Liver (tissue), 3 donors: ENCODE measurements around the gene CSNK1G1.

Source experiments
- CTCF ChIP-seq: fragments of 150-350 bp; IDR thresholded peaks from 2 replicates; pipeline ENCODE4 v1.5.1; 2017; ENCODE audit warnings: improper control_type of control experiment, low read depth, low read length; ENCODE audit not compliant: missing input control
- EGR1 ChIP-seq, 2 donors: IDR thresholded peaks; 2 replicates each; pipeline ENCODE4 v1.6.1; 2016 to 2018; ENCODE audit warnings: antibody characterized with exemption in 2 of 2, low read depth in 2 of 2
- FOXA1 ChIP-seq: IDR thresholded peaks from 2 replicates; pipeline ENCODE4 v1.6.1; 2016; ENCODE audit warnings: antibody characterized with exemption
- GABPA ChIP-seq, 2 donors: IDR thresholded peaks in 1 of 2; conservative IDR thresholded peaks in 1 of 2; 2 replicates each; pipeline ENCODE4 v1.6.1; 2016; ENCODE audit warnings: antibody characterized with exemption in 2 of 2, mild to moderate bottlenecking in 1 of 2, moderate library complexity in 1 of 2
- MAX ChIP-seq: IDR thresholded peaks from 2 replicates; pipeline ENCODE4 v1.6.1; 2016; ENCODE audit warnings: antibody characterized with exemption
- RAD21 ChIP-seq, 2 donors: IDR thresholded peaks; 2 replicates each; pipeline ENCODE4 v1.6.1; 2016; ENCODE audit warnings: antibody characterized with exemption in 2 of 2, mild to moderate bottlenecking in 2 of 2
- REST ChIP-seq: IDR thresholded peaks from 2 replicates; pipeline ENCODE4 v1.6.1; 2016; ENCODE audit warnings: antibody characterized with exemption, mild to moderate bottlenecking
- SP1 ChIP-seq: IDR thresholded peaks from 2 replicates; pipeline ENCODE4 v1.6.1; 2018; ENCODE audit warnings: antibody characterized with exemption, mild to moderate bottlenecking
- TAF1 ChIP-seq: conservative IDR thresholded peaks from 2 replicates; pipeline ENCODE4 v1.6.1; 2016; ENCODE audit warnings: antibody characterized with exemption, mild to moderate bottlenecking
- YY1 ChIP-seq: IDR thresholded peaks from 2 replicates; pipeline ENCODE4 v1.6.1; 2016; ENCODE audit warnings: antibody characterized with exemption, mild to moderate bottlenecking
- ZBTB33 ChIP-seq: IDR thresholded peaks from 2 replicates; pipeline ENCODE4 v1.6.1; 2016; ENCODE audit warnings: antibody characterized with exemption
- donor health status: healthy.
- donor health status: healthy.

DNA sequence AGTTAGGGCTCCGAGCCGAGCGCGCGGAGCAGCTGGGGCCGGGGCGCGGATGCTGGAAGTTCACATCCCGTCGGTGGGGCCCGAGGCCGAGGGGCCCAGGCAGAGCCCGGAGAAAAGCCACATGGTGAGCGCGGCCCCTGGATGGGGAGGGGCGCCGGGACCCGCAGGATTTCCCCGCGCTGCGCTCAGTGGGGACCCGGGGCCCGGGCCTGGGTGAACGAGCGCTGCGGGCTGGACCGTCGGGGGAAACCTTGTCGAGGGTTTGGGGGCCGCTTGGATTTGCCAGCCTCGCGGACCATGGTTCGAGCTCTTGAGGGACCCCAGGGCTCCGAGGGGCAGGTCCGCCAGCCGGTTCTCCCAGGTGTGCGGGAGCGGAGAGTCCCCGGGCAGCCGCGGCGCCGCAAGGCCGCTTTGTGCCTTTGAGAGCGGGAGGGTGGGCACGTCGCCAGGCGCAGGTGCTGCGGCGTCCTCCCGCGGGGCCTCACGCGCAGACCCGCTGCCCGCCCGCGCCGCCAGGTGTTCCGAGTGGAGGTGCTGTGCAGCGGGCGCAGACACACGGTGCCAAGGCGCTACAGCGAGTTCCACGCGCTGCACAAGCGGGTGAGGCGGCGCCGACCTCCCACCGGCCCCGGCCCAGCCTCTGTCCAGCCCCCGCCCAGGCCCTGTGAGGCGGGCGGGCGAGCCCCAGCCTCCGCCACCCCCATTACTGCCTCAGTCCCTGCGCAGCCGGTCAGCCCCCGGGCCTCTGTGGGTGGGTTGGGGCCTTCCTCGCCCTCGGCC lies 204.1 kb downstream of the CSNK1G1 start, which contains the start of gene SNX22:
- TF ChIP-seq REST (no peak), TAF1 (no peak), CTCF (no peak), GABPA (IDR thresholded peaks at IDR 0.05 in 1 of 2, conservative IDR thresholded peaks at IDR 0.05 in 1 of 2) (no peak), SP1 (no peak), EGR1 (IDR thresholded peaks at IDR 0.05; ENCODE audit: low read depth in 2 of 2) (no peak), RAD21 (IDR thresholded peaks at IDR 0.05) (no peak), MAX (no peak), FOXA1 (no peak), ZBTB33 (no peak), YY1 (no peak)
